Measurements from ENCODE around the gene U2AF1.
A peak's percentile ranks its signal among the peaks of the same experiment; 100 is the strongest.
"Not testable (repeated sequence)": the region's sequence is repeated elsewhere in the genome, so short reads cannot be mapped to it uniquely, and the experiment has no call there.

The U2AF1 gene

DNA sequence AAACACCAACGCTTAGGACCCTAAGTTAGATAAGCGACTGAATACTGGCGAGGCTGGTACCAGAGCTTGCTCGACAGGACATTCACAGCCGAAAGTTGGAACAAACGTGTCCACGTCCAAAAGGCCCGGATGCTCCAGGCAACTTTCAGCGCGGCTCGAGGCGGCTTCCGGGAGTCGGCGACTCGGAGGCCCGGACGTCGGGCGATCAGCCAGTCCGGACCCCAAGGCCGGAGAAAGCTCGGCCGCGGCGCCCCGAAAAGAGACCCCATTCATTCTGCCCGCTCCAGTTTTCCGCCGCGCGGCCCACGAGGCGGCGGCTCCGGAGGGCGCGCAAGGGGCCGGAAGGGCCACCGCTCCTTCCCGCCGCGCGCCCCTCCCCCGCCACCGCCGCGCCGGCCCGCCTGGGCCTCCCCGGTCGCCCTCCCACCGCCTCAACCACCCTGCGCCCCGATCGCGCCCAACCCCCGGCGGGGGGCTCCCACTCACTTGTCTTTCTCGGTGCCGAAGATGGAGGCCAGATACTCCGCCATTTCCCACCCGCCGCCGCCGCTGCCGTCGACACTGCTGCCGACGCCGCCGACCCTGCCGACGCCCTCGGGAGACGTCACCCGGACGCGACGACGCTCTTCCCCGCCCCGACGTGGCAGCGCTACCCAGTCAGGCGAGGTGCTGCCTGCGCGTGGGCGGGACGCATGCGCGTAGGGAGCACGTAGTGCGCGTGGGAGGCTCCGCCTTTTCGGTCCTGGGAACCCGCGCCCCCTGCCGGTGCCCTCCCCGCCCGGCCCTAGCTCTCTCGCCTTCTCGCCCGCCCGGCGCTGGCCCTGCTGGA lies at the start of gene U2AF1:
U2AF1 (minus strand) TSS at position 606 of the 829 bp plus-strand sequence; CDS start at position 530, 76 bp downstream.
- peak; percentile 1 for DNase-seq

DNA sequence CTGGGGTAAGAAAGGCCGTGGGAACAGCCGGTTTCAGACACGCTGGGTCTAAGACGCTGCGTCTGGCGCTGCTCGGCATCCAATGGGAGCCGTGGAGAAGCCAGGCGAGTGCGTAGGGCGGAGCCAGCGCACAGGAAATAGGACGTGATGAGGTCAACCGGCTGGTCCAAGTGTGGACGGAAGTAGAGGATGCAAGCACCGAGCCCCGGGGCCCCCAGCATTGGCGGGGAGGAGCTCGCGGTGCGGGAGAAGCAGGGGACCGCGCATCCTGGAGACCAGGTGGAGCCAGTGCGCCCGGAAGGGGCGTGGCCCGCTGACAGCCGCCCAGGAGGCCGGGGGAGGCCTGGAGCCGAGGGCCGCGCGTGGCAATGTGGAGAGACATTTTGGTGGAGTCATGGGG lies 46.2 kb upstream of the U2AF1 start:
- not testable (repeated sequence) for DNase-seq

DNA sequence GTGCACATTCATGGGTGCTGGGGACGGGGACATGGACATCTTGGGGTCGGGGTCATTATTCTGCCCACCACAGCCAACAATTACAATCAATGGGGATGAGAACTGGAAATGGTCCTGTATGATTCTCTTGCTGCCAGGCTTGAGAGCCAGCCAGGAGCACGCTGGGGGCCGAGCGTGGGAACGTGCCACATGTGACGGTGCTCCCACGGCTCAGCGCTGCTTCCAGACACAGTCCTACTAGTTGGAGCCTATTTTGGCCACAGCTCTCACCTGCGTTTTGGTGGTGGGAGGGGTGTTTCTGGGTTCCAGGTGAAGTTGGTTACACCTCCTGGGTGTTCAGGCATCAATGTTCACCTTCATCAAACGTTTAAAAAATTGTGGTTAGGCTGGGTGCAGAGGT lies 42.0 kb upstream of the U2AF1 start:
- not testable (repeated sequence) for DNase-seq

GRCh38 chr21:43147999-43148398 lies 40.6 kb upstream of the U2AF1 start:
- DNase-seq = not testable (repeated sequence)

GRCh38 chr21:43146637-43147036 lies 39.3 kb upstream of the U2AF1 start:
- not testable (repeated sequence) for DNase-seq

- not testable (repeated sequence) for DNase-seq
Measured at GRCh38 chr21:43141407-43141806, 34.0 kb upstream of the U2AF1 start.

DNA sequence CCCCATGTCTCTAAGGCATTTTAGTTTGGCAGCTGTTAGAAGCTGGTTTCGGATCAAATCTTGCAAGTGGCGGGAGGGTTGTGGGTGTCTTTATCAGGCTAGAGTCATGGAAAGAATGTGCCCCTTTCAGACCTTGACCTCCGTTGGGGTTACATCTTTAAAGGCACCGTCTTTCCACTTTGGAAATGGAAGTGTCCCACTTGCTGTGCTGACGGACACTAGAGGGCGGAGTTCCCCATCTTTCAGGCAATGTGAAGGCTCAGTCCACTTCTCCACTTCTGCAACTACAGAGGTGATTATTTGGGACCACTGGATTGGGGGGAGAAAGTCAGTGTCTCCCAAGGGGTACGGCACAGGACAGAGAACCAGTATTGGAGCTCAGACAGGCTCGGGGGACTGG lies 31.6 kb upstream of the U2AF1 start:
- DNase-seq = not testable (repeated sequence)

DNA sequence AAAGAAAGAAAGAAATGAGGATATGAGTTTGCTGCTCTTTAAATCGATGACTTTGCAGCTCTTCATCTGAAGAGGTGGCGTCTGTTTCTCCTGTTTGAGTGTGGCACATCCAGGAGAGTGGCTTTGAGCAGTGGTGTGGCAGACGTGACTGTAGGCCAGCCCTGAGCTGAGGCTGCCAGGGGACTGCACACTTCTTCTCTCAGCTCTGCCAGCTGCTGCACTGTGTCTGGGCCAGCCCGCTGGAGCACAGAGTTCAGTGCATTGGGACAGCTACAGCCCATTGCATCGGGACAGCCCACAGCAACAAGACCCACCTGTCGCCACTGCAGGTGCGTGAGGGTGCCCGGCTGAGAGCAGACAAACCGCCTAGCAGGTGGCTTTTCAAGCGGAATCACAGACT lies 27.1 kb upstream of the U2AF1 start:
- not testable (repeated sequence) for DNase-seq

DNA sequence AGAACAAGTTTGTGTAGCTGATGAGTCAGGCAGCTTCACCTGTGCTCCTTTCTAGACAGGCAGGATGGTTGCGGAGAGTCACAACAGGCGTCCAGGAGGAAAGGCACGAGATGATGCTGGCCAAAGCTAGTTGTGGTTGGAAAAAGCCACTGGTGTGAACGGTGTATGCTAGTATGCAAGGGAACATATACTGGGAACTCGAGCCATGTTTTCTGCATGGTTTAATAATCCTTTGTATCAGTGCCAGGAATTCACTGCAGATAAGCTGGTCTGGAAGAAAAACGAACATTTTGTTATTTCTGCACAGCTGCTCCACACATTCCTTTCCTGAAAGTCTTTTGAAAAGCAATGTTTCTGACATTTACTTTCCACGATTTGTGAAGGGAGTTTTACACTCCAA lies 22.7 kb upstream of the U2AF1 start:
- DNase-seq = not testable (repeated sequence)

- not testable (repeated sequence) for DNase-seq
Measured at GRCh38 chr21:43115956-43116355, 8.6 kb upstream of the U2AF1 start.

- not testable (repeated sequence) for DNase-seq
Measured at GRCh38 chr21:43114483-43114882, 7.1 kb upstream of the U2AF1 start.

DNA sequence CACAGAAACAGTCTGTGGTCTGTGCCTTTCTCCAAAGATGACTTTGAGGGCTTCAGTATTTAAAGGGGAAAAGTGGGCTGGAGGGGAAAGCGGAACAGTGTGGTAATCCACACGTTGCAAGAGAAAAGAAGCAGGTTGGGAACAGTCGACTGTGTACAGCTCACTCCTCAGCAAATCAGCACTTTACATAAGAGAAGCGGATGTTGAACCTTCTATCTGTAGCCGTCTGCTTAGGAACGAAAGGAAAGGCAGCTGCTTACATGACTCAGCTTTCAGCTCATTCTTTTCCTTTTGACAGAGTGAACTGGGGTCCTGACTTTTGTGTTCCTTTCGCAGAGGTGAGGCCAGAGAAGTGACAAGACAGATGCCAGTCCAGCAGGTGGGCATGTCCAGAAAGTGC lies 1.6 kb upstream of the U2AF1 start:
- not testable (repeated sequence) for DNase-seq

DNA sequence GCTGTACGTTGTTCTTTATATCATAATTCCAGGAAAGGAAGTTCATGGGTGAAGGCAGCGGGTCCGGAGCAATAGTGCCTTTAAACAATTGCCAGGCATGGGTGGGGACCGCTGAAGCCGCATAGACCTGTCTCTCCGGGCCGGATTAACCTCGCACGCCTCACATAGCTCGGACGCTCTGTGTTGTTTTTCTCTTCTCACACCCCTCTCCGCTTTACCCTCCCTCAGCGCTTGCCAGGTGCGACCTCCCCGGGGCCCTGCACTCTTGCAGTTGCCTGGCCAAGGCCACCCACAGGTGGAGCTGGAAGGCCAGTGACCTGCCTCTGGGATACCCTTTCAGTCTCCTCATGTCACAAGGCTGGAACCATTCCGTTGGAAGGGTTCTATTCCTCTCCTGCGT lies 807 bp upstream of the U2AF1 start:
- not testable (repeated sequence) for DNase-seq

DNA sequence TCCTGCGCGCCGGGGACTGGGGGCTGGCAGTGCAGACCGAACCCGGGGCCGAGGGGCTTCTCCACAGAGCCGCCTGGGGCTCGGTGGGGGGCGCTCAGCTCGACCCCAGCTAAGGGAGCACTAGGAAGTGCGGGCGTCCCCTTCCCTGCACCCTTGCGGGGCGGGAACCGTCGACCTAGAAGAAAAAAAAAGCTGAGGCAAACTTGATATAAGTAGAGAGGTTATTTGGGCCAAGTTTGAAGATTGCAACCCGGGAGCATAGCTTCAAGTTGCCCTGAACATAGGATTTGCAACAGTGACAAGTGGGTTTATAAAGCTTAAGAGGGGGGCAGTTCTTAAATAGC lies 396 bp upstream of the U2AF1 start:
- DNase-seq = not testable (repeated sequence)

GRCh38 chr21:43104642-43105041 lies 2.7 kb downstream of the U2AF1 start:
- not testable (repeated sequence) for DNase-seq

GRCh38 chr21:43102281-43102680 lies 5.1 kb downstream of the U2AF1 start:
- not testable (repeated sequence) for DNase-seq

DNA sequence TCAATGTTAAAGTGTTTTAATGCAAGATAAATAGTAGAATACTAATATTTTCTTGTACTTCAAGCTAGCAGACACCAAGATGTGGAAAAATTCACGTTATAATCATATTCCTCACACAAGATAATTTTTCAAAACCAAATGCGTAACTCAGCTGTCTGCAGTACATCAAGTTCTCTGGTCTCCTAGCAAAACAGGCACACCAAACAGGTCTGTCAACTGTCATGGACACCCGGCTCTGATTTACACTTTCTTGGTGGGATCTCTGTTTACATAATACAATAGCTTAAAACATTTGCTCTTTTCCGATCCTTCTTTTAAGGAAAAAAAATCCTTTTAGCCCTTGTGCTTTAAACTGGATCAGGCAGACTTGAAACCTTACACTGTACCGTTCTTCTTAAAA lies 5.7 kb downstream of the U2AF1 start:
- DNase-seq = not testable (repeated sequence)

GRCh38 chr21:43101000-43101399 lies 6.4 kb downstream of the U2AF1 start:
- not testable (repeated sequence) for DNase-seq

GRCh38 chr21:43091979-43092614 lies 15.3 kb downstream of the U2AF1 start:
- not testable (repeated sequence) for DNase-seq

GRCh38 chr21:43090947-43091346 lies 16.4 kb downstream of the U2AF1 start:
- DNase-seq = not testable (repeated sequence)

DNA sequence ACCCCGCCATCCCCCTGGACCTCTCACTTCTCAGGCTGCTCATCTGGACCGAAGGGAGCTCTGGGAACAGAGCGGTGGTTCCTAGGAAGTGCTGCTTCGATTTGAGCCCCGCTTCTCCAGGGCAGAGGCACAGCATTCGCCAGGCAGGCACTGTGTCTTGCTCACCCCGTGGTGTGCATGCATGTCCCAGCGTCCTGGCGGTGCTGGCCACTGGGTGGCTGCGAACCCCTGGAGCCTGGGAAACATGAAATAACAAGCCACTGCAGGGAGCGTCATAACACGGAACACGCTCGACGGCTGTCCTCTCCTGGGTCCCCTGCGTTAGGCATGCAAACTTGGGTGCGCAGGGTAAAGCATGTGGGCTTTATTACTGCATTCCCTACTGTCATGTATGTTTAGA lies 17.9 kb downstream of the U2AF1 start:
- not testable (repeated sequence) for DNase-seq

DNA sequence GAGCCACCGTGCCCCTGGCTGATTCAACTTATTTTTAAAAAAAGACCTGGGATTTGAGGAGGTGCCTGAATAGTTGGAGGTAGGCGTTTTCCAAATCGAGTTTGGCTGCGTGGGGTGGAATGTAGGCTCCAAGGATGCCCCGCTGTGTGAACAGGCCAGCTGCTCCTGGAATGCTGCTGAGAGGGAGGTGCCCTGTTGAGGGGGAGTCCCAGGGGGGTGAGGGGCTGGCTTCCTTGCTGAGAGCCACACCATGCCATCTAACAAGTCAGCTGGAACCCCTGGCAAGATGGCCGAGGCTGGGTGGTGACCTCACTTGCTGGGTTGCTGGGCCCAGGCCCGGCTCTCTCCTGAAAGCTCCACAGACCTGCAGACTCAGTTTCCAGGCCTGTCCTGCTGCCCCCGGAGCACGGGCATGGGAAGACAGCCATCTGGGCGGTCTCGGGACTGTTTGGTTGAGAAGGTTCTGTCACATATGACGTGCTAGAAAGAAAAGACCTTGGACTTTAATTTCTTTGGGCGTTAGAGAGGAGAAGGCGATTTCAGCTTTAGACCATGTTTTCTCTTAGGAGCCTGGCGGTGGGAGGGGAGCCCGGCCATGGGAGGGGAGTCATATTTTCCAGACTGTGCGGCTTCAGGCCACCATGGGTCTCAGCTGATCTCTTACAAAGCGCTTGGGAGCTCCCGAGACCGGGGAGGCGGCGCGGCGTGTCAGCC lies 24.6 kb downstream of the U2AF1 start:
- DNase-seq = not testable (repeated sequence)

DNA sequence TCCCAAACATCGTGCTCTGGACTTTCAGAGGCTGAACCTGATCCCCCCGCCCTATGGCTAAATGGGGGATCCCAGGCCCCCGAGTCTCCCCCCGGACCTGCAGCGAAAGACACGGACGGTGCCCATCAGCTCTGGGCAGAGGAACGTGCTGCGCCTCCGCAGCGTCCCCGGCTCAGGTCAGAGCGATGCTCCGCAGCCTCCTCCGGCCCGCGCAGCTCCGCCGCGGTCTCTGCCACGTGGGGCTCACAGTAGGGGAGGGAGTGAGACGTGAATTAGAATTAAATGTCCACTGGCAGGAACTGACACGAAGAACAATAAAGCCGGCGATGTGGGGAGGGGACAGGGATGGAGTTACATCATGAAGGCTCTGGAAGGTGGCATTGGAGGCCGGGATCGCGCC lies 30.7 kb downstream of the U2AF1 start:
- DNase-seq = not testable (repeated sequence)
